H4 (cell line): ENCODE data around the gene KL. TPM values are rescaled to one million over a fixed set of nuclear protein-coding genes. Genes with fewer than 3 reads are reported as not detected.

ENCODE experiments used
- DNase-seq: peaks from one replicate; pipeline ENCODE4 v3.0.0-alpha.2; 2015; ENCODE audit warnings: low spot score
- total RNA-seq: library from RNA; depleted of rRNA; stranded (reverse); fragments of >200 nt; shearing (Covaris generic); gene quantifications from 2 replicates; pipeline ENCODE4 v1.2.3, GENCODE V29; 2014

Gene KL
- total RNA-seq, 1 experiment from 2014 or later: not detected

GRCh38 chr13:33004511-33004910 lies 11.7 kb upstream of the KL start:
- peak; percentile 6 for DNase-seq

GRCh38 chr13:33006134-33006533 lies 10.1 kb upstream of the KL start:
- DNase-seq: no peak

DNA sequence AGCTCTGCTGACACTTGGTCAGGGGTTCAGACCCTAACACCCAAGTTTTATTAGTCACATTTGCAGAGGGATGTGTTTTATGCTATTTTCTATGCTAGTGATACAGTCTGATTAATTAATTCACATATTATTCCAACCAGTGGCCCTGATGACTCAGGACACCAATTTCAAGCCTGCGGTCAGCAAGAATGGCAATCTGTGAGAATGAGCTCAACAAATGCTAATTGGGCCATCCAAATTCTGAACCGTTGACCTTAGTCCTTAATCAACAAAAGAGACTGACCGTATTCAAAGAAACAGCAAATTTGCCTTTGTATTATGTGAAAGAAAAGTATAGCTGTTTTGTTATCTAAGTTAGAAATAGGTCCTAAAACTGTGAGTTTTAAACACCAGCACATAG lies 9.6 kb upstream of the KL start:
- DNase-seq: no peak

GRCh38 chr13:33007237-33007636 lies 9.0 kb upstream of the KL start:
- DNase-seq: no peak

GRCh38 chr13:33007950-33008349 lies 8.3 kb upstream of the KL start:
- DNase-seq: no peak

DNA sequence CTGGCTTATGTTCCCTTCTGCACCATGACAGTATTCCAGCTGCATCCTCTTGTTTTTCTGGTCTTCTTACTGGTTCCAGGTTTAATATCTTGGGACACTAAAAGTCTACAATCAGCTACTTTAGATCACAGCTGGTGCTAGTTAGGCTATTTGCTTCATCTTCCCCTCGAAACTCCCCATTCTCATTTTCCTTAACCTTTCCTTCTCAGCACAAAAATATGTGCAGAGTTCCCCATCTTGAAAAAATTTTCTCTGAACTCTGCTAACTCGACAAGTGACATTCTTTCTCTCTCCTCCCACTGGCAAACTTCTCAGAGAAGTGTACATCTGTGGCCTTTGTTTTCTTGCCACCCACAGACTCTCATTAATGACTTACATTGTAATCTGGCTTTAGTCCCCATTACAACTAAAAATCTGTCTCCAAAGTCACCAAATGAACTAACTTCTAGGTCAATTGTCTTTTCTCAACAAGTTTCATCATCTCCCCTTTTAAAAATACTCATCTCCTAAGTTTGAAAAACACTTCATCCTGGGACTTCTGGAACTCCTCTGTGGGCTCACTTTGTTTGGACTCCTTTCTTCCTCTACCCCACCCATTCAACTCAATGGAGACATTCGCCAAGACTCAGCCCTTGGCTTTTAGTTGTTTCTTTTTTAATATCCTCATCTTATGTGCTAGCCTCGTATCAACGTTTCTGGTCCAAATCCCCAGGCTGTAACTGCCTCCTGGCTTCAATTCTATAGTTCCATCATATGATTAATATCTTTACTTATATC lies 7.1 kb upstream of the KL start:
- no peak for DNase-seq

- DNase-seq: no peak
Measured at GRCh38 chr13:33011828-33012470, 4.3 kb upstream of the KL start.

GRCh38 chr13:33014291-33014690 lies 1.9 kb upstream of the KL start:
- no peak for DNase-seq

GRCh38 chr13:33015241-33015668 lies 968 bp upstream of the KL start:
- DNase-seq: no peak

DNA sequence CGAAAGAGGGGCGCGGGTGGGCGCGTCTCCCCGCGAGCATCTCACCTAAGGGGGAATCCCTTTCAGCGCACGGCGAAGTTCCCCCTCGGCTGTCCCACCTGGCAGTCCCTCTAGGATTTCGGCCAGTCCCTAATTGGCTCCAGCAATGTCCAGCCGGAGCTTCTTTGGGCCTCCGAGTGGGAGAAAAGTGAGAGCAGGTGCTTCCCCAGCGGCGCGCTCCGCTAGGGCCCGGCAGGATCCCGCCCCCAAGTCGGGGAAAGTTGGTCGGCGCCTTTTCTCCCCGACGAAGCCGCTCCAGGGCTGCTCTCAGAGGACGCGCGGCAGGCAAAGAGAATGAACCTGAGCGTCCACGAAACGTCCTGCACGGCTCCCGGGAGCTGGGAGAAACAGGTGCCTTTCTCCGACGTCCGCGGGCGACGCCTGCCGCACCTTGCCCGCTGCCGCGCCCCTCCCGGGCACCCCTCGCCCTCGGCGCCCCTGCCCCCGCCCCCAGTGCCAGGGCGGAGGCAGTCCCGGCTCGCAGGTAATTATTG lies 366 bp upstream of the KL start:
- no peak for DNase-seq

GRCh38 chr13:33017323-33017929 lies 1.2 kb downstream of the KL start:
- no peak for DNase-seq

DNA sequence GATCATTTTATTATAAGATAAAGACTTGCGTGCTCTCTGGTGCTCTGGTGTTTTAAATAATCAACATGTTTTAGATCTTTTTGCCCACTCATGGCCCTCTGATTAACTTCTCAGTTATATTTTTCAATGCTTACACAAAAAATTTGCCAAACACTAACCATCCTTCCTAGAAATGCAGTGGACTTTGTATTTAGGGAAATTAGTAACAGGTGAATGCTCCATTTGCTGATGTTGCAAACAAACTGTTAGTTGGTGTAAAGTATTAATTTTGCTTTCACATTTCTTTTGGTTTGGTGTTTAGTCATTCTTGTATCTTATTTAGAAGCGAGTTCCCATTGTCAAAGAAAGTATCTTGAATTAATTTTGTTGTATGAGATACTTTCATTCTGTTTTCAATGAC lies 2.7 kb downstream of the KL start:
- no peak for DNase-seq

GRCh38 chr13:33022986-33023385 lies 6.8 kb downstream of the KL start:
- no peak for DNase-seq

- DNase-seq: no peak
Measured at GRCh38 chr13:33025220-33025744, 9.1 kb downstream of the KL start.

GRCh38 chr13:33026489-33027152 lies 10.4 kb downstream of the KL start:
- DNase-seq: no peak

- no peak for DNase-seq
Measured at GRCh38 chr13:33028620-33029019, 12.4 kb downstream of the KL start.

DNA sequence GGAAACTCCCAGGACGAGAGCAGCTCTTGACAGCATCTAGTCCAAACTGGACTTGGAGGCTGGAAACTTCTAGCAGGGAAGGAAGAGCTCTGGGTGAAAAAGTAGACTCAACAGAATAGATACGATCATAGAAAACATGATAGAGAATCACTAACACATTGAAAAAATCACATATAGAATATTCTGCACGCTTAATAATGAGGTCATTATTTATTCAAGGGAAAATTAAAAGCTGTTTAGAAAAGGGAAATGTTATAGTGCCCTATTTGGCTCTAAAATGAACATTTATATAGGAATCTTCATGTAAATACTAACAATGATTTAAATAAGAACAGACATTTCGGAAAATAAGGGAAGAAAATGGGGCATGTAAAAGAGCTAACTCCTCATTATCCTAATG lies 15.1 kb downstream of the KL start:
- DNase-seq: no peak

DNA sequence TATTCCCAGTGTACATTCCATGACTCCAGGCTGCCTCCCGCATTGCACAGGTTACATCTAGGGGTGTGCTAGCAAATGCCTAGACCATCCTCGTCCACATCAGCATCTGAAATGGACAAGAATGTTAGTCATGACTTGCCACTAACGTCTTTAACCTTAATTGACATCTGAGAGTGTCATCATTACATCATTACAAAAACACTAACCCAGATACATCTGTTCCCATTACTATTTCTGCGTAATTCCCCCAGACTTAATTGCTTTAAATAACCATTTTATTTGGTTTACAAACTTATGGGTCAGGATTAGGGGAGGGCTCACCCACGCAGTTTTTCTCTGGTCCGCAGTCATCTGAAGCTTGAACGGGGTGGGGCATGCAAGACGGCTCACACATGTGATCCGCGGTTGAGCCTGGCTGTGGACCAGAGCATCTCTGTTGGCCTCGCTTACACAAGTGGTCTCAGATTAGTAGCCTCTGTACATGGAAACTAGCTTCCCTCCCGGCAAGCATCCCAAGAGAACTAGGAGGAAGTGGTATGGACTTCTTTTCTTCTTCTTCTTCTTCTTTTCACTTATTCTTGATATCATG lies 15.9 kb downstream of the KL start:
- no peak for DNase-seq

DNA sequence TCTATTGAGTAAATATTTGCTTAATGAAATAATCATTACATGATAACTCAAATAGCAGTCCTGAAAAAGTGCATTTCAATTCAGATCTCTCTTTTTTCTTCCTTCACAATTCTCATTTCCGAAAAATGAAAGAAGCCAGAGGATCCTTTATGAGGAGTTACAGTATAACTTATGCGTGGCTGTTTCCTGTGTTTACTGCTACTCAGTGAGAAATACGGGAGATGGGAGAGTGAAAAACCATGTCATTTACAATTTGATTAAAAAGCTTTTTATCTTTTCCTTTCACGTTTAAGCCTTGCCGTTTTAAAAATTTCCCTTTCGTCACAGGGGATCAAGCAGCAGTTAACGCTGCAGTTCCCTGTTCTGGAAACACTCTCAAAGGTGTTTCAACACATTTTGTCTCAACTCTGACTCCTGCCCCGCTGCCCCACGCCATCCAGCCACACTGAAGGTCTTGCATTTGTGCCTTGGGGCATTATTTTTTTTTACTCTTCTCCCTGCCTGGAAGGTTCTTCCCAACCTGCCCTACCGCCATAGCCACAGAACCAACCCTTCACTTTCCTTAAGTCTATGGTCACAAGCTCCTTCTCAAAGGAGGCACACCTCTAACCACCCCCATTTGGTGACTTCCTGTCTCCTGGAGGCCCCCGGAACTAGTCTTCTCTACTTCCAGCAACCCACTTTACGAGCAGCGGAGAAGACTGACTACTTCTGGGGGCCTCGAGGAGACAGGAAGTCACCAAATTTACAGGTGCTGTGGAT lies 17.0 kb downstream of the KL start:
- no peak for DNase-seq

DNA sequence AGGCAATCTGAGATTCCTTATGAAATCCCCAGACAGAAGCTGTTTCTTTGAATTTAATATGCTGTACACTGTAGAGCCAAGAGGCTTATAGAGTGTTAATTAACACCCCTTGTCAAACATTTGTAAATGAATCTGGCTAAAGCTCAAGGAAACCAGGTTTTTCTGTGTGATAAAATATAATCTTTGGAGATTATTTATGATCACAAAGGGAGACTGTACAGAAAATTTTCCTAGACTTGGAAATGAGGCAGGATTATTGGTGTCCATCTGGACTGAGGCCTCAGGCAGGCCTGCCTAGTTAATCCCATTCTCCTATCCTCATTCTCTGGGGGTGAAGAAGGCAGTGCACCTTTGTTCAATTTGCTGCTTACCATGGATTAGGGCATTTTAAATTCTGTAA lies 17.8 kb downstream of the KL start:
- no peak for DNase-seq
